Hepatocyte (in vitro differentiated cells): Measurements from ENCODE around the gene ATN1. TPM values are rescaled to one million over a fixed set of nuclear protein-coding genes. Genes with fewer than 3 reads are reported as not detected.
"Not testable (repeated sequence)": the region's sequence is repeated elsewhere in the genome, so short reads cannot be mapped to it uniquely, and the experiment has no call there.

Source experiments
- DNase-seq: peaks from one replicate; pipeline ENCODE4 v3.0.0-alpha.2; 2016; ENCODE audit warnings: low spot score
- H2AFZ ChIP-seq: fragments of 200-600 bp; sonication (generic); 2 replicates; pipeline ENCODE4 v1.6.0; 2016; ENCODE audit warnings: antibody characterized with exemption, mild to moderate bottlenecking
- H3K27ac ChIP-seq: fragments of 200-600 bp; sonication (generic); 2 replicates; pipeline ENCODE4 v1.5.1; 2016; ENCODE audit warnings: mild to moderate bottlenecking
- H3K27me3 ChIP-seq: fragments of 200-600 bp; sonication (generic); 2 replicates; pipeline ENCODE4 v1.6.1; 2016
- H3K36me3 ChIP-seq: fragments of 200-600 bp; sonication (generic); replicated peaks from 2 replicates; pipeline ENCODE4 v1.5.1; 2016; ENCODE audit warnings: low read depth; ENCODE audit not compliant: insufficient read depth
- H3K4me1 ChIP-seq: fragments of 200-600 bp; sonication (generic); 2 replicates; pipeline ENCODE4 v1.5.1; 2016; ENCODE audit warnings: mild to moderate bottlenecking, moderate library complexity; ENCODE audit not compliant: insufficient read depth
- H3K4me2 ChIP-seq: fragments of 200-600 bp; sonication (generic); 2 replicates; pipeline ENCODE4 v1.6.0; 2016
- H3K4me3 ChIP-seq: fragments of 200-600 bp; sonication (generic); 2 replicates; pipeline ENCODE4 v1.5.1; 2016; ENCODE audit warnings: mild to moderate bottlenecking
- H3K79me2 ChIP-seq: fragments of 200-600 bp; sonication (generic); 2 replicates; pipeline ENCODE4 v1.6.0; 2017; ENCODE audit warnings: mild to moderate bottlenecking
- H3K9me2 ChIP-seq: fragments of 200-600 bp; sonication (generic); replicated peaks from 2 replicates; pipeline ENCODE4 v1.6.0; 2017; ENCODE audit warnings: mild to moderate bottlenecking; ENCODE audit not compliant: insufficient read depth
- H3K9me3 ChIP-seq: fragments of 200-600 bp; sonication (generic); 2 replicates; pipeline ENCODE4 v1.5.1; 2016; ENCODE audit warnings: low read depth, mild to moderate bottlenecking
- H4K20me1 ChIP-seq: fragments of 200-600 bp; sonication (generic); 2 replicates; pipeline ENCODE4 v1.6.0; 2016; ENCODE audit warnings: mild to moderate bottlenecking; ENCODE audit not compliant: insufficient read depth, poor library complexity, severe bottlenecking
- EZH2 ChIP-seq: fragments of 200-600 bp; sonication (generic); IDR thresholded peaks from 2 replicates; pipeline ENCODE4 v1.6.1; 2016; ENCODE audit warnings: antibody characterized with exemption, mild to moderate bottlenecking, borderline replicate concordance
- EZH2phosphoT487 ChIP-seq: fragments of 200-600 bp; sonication (generic); IDR thresholded peaks from one replicate; pipeline ENCODE4 v1.6.1; 2018; ENCODE audit warnings: antibody characterized with exemption, mild to moderate bottlenecking, low read depth, moderate library complexity; ENCODE audit not compliant: unreplicated experiment, severe bottlenecking
- WGBS: methylation state at CpG from one replicate; pipeline ENCODE4 v1.1.6; 2016; ENCODE audit warnings: low lambda C conversion rate; ENCODE audit errors: missing lambda C conversion rate; 5-methylcytosine and 5-hydroxymethylcytosine counted together
- polyA plus RNA-seq: library from polyadenylated mRNA; unstranded; fragments of >200 nt; fragmentation: Nextera tagmentation; extraction: Ambion mirVana; gene quantifications from 2 replicates; pipeline ENCODE4 v1.2.1, GENCODE V29; 2016
- total RNA-seq: library from RNA; depleted of rRNA; stranded (reverse); fragments of >200 nt; gene quantifications from 2 replicates; pipeline ENCODE4 v1.2.3, GENCODE V29; 2014
- TF ChIP-seq, protein P1 (sequence below): fragments of 200-600 bp; sonication (generic); IDR thresholded peaks from 2 replicates; pipeline ENCODE4 v1.5.1; 2016; ENCODE audit warnings: antibody characterized with exemption, mild to moderate bottlenecking; ENCODE audit not compliant: poor library complexity

The ATN1 gene, protein sequence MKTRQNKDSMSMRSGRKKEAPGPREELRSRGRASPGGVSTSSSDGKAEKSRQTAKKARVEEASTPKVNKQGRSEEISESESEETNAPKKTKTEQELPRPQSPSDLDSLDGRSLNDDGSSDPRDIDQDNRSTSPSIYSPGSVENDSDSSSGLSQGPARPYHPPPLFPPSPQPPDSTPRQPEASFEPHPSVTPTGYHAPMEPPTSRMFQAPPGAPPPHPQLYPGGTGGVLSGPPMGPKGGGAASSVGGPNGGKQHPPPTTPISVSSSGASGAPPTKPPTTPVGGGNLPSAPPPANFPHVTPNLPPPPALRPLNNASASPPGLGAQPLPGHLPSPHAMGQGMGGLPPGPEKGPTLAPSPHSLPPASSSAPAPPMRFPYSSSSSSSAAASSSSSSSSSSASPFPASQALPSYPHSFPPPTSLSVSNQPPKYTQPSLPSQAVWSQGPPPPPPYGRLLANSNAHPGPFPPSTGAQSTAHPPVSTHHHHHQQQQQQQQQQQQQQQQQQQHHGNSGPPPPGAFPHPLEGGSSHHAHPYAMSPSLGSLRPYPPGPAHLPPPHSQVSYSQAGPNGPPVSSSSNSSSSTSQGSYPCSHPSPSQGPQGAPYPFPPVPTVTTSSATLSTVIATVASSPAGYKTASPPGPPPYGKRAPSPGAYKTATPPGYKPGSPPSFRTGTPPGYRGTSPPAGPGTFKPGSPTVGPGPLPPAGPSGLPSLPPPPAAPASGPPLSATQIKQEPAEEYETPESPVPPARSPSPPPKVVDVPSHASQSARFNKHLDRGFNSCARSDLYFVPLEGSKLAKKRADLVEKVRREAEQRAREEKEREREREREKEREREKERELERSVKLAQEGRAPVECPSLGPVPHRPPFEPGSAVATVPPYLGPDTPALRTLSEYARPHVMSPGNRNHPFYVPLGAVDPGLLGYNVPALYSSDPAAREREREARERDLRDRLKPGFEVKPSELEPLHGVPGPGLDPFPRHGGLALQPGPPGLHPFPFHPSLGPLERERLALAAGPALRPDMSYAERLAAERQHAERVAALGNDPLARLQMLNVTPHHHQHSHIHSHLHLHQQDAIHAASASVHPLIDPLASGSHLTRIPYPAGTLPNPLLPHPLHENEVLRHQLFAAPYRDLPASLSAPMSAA (N-terminal part only)
- total RNA-seq (11.1 and 15.8 TPM in 2 replicates), polyA plus RNA-seq (32.7 and 43.7 TPM in 2 replicates)

DNA sequence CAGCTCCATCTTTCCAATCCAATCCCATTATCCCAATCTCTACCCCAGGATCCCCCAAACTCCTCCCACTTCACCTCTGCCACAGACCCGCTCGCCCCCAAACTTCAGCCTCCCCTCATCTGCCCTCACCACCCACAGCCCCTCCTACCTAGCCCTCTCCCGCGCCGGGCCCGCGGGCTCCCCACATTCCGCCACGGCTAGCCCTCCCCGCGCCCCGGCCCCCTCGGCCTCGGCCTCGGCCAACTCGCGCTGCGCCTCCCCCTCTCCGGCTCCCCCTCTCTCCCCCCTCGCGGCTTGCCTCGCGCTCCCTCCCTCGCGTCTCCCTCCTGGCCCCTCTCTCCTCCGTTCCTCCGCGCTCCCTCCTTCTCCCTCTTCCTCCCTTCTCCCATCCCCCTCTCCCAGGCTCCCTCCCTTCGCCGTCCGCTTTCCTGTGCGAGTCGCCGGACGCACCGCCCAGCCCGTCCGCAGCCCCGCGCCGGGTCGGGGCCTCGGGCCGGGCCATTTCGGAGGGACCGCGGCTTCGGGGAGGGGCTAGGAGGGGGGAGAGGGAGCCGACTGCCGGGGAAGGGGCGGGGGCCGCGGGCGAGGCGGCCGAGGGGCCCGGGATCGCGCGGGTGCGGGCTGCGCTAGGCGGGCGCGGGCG is at the start of gene ATN1:
Gene ATN1 (plus strand): TSS at position 581 of the 643 bp plus-strand sequence. CDS start 6,043 bp downstream, outside the sequence.
- DNase-seq, result peak; percentile 92
- no peak for TF ChIP-seq EZH2phosphoT487
- no peak for TF ChIP-seq EZH2
- TF ChIP-seq, protein P1, sequence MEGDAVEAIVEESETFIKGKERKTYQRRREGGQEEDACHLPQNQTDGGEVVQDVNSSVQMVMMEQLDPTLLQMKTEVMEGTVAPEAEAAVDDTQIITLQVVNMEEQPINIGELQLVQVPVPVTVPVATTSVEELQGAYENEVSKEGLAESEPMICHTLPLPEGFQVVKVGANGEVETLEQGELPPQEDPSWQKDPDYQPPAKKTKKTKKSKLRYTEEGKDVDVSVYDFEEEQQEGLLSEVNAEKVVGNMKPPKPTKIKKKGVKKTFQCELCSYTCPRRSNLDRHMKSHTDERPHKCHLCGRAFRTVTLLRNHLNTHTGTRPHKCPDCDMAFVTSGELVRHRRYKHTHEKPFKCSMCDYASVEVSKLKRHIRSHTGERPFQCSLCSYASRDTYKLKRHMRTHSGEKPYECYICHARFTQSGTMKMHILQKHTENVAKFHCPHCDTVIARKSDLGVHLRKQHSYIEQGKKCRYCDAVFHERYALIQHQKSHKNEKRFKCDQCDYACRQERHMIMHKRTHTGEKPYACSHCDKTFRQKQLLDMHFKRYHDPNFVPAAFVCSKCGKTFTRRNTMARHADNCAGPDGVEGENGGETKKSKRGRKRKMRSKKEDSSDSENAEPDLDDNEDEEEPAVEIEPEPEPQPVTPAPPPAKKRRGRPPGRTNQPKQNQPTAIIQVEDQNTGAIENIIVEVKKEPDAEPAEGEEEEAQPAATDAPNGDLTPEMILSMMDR, result no peak
- Histone ChIP-seq H3K9me2 (no peaks in the 10 kb centered on the region), H3K9me3 (no peaks in the 10 kb centered on the region), H3K36me3 (no peaks in the 10 kb centered on the region), H3K79me2 (peaks cover 56% of the 10 kb centered on the region), H3K27me3 (no peaks in the 10 kb centered on the region), H3K4me2 (peak within 1 kb of the TSS; percentile 91), H3K27ac (peak within 1 kb of the TSS; percentile 99), H3K4me1 (peaks cover 52% of the 10 kb centered on the region), H3K4me3 (peak within 1 kb of the TSS; percentile 96), H4K20me1 (peaks cover 39% of the 10 kb centered on the region), H2AFZ (peak within 1 kb of the TSS; percentile 63)
- no CpG with 5 or more reads among the region's 66 CpGs for WGBS

DNA sequence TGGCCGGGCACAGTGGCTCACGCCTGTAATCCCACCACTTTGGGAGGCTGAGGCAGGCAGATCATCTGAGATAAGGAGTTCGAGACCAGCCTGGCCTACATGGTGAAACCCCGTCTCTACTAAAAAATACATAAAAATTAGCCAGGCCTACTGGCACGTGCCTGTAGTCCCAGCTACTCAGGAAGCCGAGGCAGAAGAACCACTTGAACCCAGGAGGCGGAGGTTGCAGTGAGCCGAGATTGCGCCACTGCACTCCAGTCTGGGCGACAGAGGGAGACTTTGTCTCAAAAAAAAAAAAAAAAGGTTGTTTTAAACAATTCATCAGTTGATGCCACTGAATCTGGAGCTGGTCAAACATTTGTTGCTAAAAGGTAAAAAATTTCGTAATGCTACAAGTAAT is 47.9 kb upstream of the ATN1 start:
- H2AFZ ChIP-seq, H3K4me3 ChIP-seq, H4K20me1 ChIP-seq, H3K27me3 ChIP-seq, DNase-seq, H3K79me2 ChIP-seq, H3K4me2 ChIP-seq, H3K9me2 ChIP-seq, H3K36me3 ChIP-seq, H3K4me1 ChIP-seq, H3K9me3 ChIP-seq: not testable (repeated sequence)
- peak overlapping the region; percentile 73 for H3K27ac ChIP-seq
- WGBS, result 94% methylated on average over 11 of the region's 11 CpGs

DNA sequence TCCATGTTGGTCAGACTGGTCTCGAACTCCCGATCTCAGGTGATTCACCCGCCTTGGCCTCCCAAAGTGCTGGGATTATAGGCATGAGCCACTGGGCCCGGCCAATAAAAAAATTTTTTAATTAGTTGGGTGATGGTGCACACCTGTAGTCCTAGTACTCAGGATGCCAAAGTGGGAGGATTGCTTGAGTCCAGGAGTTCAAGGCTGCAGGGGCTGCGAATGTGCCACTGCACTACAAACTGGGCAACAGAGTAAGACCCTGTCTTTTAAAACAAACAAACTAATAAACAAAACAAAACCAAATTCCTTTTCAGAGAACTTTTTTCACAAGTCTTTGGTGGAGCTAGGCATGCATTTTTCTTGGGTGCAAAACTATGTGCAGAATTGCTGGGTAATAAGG is 44.5 kb upstream of the ATN1 start:
- TF ChIP-seq, protein P1, result no peak
- no peak for TF ChIP-seq EZH2
- no peak for TF ChIP-seq EZH2phosphoT487
- WGBS, result 98% methylated on average over 5 of the region's 5 CpGs
- H3K4me2 ChIP-seq, result no peak overlapping the region
- no peaks in the 10 kb centered on the region for H3K9me2 ChIP-seq
- no peaks in the 10 kb centered on the region for H4K20me1 ChIP-seq
- peaks cover 3% of the 10 kb centered on the region for H3K36me3 ChIP-seq
- no peaks in the 10 kb centered on the region for H3K9me3 ChIP-seq
- no peak for DNase-seq
- no peak overlapping the region for H2AFZ ChIP-seq
- H3K4me1 ChIP-seq, result peaks cover 18% of the 10 kb centered on the region
- no peaks in the 10 kb centered on the region for H3K79me2 ChIP-seq
- no peak overlapping the region for H3K27ac ChIP-seq
- no peak overlapping the region for H3K4me3 ChIP-seq
- H3K27me3 ChIP-seq, result no peaks in the 10 kb centered on the region
